A549 (cell line): ENCODE data around the gene ARHGAP22.

Experiments
- CTCF ChIP-seq: fragments of >200 bp; sonication (Bioruptor Twin); formaldehyde crosslinking; IDR thresholded peaks from 3 replicates; pipeline ENCODE4 v1.5.1; 2016
- EP300 ChIP-seq, 2 experiments: fragments of >200 bp; sonication (Bioruptor Twin); formaldehyde crosslinking; IDR thresholded peaks; 2 replicates in 1 of 2; 3 replicates in 1 of 2; pipeline ENCODE4 v1.6.1; 2016 to 2017
- FOSB ChIP-seq: fragments of 250-450 bp; sonication (Bioruptor Pico); IDR thresholded peaks from 2 replicates; pipeline ENCODE4 v1.5.0; 2020; ENCODE audit warnings: mild to moderate bottlenecking, moderate library complexity
- HDAC2 ChIP-seq: fragments of 200-600 bp; sonication (generic); IDR thresholded peaks from 2 replicates; pipeline ENCODE4 v1.6.1; 2016
- JUNB ChIP-seq: fragments of >200 bp; sonication (Bioruptor Twin); formaldehyde crosslinking; IDR thresholded peaks from 2 replicates; pipeline ENCODE4 v1.6.1; 2016
- KDM5A ChIP-seq: fragments of 200-600 bp; sonication (generic); IDR thresholded peaks from 2 replicates; pipeline ENCODE4 v1.6.1; 2016; ENCODE audit warnings: antibody characterized with exemption, mild to moderate bottlenecking
- MAFK ChIP-seq: fragments of 450-650 bp; IDR thresholded peaks from 2 replicates; pipeline ENCODE4 v1.6.1; 2014; ENCODE audit not compliant: partially characterized antibody
- MYC ChIP-seq: IDR thresholded peaks from 2 replicates; pipeline ENCODE4 v1.6.1; 2012; ENCODE audit warnings: mild to moderate bottlenecking, inconsistent platforms, low read length, improper control_type of control experiment, borderline replicate concordance
- NPAS2 ChIP-seq: fragments of 250-450 bp; sonication (Bioruptor Pico); IDR thresholded peaks from 2 replicates; pipeline ENCODE4 v1.8.0; 2022; ENCODE audit warnings: mild to moderate bottlenecking, moderate library complexity, borderline replicate concordance
- PHF8 ChIP-seq: fragments of 200-600 bp; sonication (generic); IDR thresholded peaks from 2 replicates; pipeline ENCODE4 v1.6.1; 2016; ENCODE audit warnings: low read depth, mild to moderate bottlenecking, antibody characterized with exemption, moderate library complexity, borderline replicate concordance
- POLR2A ChIP-seq: IDR thresholded peaks from 2 replicates; pipeline ENCODE4 v1.6.1; 2012; ENCODE audit warnings: mild to moderate bottlenecking, low read length
- REST ChIP-seq: fragments of 200-600 bp; sonication (generic); IDR thresholded peaks from 2 replicates; pipeline ENCODE4 v1.6.1; 2016; ENCODE audit warnings: antibody characterized with exemption, mild to moderate bottlenecking, moderate library complexity

GRCh38 chr10:48414778-48415177 lies 190.1 kb downstream of the ARHGAP22 start:
- TF ChIP-seq EP300 (IDR thresholded peaks at IDR 0.05) (no peak), POLR2A (no peak), JUNB (no peak), FOSB (CRISPR knock-in tag) (no peak), CTCF (no peak), MYC (no peak), PHF8 (no peak), REST (no peak), NPAS2 (CRISPR knock-in tag) (no peak), MAFK (no peak), KDM5A (no peak), HDAC2 (no peak)
